Midbrain (tissue), 1 donor: ENCODE results near the gene ABCB4.
"Not testable (repeated sequence)": the region's sequence is repeated elsewhere in the genome, so short reads cannot be mapped to it uniquely, and the experiment has no call there.

Experiments used
- DNase-seq: peaks from one replicate; lab custom pipeline; 2025; lab: John Stamatoyannopoulos, UW

The ABCB4 gene

GRCh38 chr7:87474533-87475358, 734 bp downstream of the ABCB4 start:
- peak; percentile 15 for DNase-seq

GRCh38 chr7:87473986-87474385, 1.5 kb downstream of the ABCB4 start:
- no peak for DNase-seq

GRCh38 chr7:87473192-87473591, 2.3 kb downstream of the ABCB4 start:
- DNase-seq, result no peak

GRCh38 chr7:87471473-87471872, 4.0 kb downstream of the ABCB4 start:
- no peak for DNase-seq

- DNase-seq, result not testable (repeated sequence)
Observed at GRCh38 chr7:87469204-87469603, 6.3 kb downstream of the ABCB4 start.

- not testable (repeated sequence) for DNase-seq
Observed at GRCh38 chr7:87465534-87465880, 10.0 kb downstream of the ABCB4 start.

GRCh38 chr7:87464830-87465533, 10.5 kb downstream of the ABCB4 start:
- DNase-seq, result not testable (repeated sequence)

GRCh38 chr7:87463982-87464381, 11.5 kb downstream of the ABCB4 start:
- no peak for DNase-seq

- DNase-seq, result not testable (repeated sequence)
Observed at GRCh38 chr7:87460444-87460843, 15.0 kb downstream of the ABCB4 start.

- DNase-seq, result no peak
Observed at GRCh38 chr7:87459941-87460340, 15.5 kb downstream of the ABCB4 start.

- no peak for DNase-seq
Observed at GRCh38 chr7:87458148-87458547, 17.3 kb downstream of the ABCB4 start.

GRCh38 chr7:87456247-87456646, 19.2 kb downstream of the ABCB4 start:
- no peak for DNase-seq

- DNase-seq, result no peak
Observed at GRCh38 chr7:87452279-87452678, 23.2 kb downstream of the ABCB4 start.

GRCh38 chr7:87451187-87451586, 24.3 kb downstream of the ABCB4 start:
- no peak for DNase-seq

- DNase-seq, result no peak
Observed at GRCh38 chr7:87450706-87451105, 24.8 kb downstream of the ABCB4 start.

GRCh38 chr7:87448388-87448787, 27.1 kb downstream of the ABCB4 start:
- DNase-seq, result no peak

- DNase-seq, result no peak
Observed at GRCh38 chr7:87447116-87447635, 28.3 kb downstream of the ABCB4 start.

- no peak for DNase-seq
Observed at GRCh38 chr7:87445897-87446296, 29.6 kb downstream of the ABCB4 start.

GRCh38 chr7:87435546-87435945, 39.9 kb downstream of the ABCB4 start:
- no peak for DNase-seq

GRCh38 chr7:87432536-87432935, 42.9 kb downstream of the ABCB4 start:
- DNase-seq, result no peak

GRCh38 chr7:87427288-87427687, 48.2 kb downstream of the ABCB4 start:
- no peak for DNase-seq

GRCh38 chr7:87426160-87426559, 49.3 kb downstream of the ABCB4 start:
- no peak for DNase-seq

GRCh38 chr7:87424075-87424474, 51.4 kb downstream of the ABCB4 start:
- DNase-seq, result no peak
